HG03066 (cell line): ENCODE data around the gene RNF41.
"Not testable (repeated sequence)": the region's sequence is repeated elsewhere in the genome, so short reads cannot be mapped to it uniquely, and the experiment has no call there.

ENCODE experiments used
- ATAC-seq: cut with Tn5 transposase; IDR thresholded peaks from one replicate; pipeline ENCODE4 v1.9.1; 2021; ENCODE audit warnings: low read depth; ENCODE audit not compliant: unreplicated experiment

The RNF41 gene

GRCh38 chr12:56221757-56222530 lies at the start of gene RNF41:
TSS of gene RNF41 (minus strand) at chr12:56221922. CDS start at chr12:56214047, 7,875 bp downstream.
- ATAC-seq = peak; percentile 74

DNA sequence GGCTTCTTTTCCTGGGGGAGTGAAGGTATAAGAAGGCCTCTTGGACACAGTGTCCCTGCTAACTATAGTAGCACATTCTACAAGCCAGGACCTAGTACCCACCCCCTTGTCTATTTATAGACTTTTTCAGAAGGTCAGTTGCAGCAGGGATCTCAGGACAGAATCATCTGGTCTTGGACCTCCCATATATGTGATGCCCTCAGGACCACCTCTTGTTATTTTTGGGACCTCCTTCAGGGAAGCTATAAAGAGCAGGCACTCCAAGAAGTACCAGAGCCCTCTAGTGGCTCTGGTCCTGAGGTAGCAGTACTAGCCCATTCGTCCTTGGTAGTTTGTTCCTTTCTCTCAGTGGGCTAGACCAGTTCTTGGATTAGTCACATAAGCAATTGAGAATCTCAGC lies 49.3 kb upstream of the RNF41 start:
- no peak for ATAC-seq

GRCh38 chr12:56267443-56268071 lies 45.8 kb upstream of the RNF41 start:
- ATAC-seq = peak; percentile 25

GRCh38 chr12:56266693-56267442 lies 45.1 kb upstream of the RNF41 start, which contains the start of gene COQ10A:
TSS of gene COQ10A (plus strand) at chr12:56266942. CDS start at chr12:56267119, 177 bp downstream.
- peak; percentile 78 for ATAC-seq

- not testable (repeated sequence) for ATAC-seq
Observed at GRCh38 chr12:56266068-56266692, 44.5 kb upstream of the RNF41 start.

GRCh38 chr12:56262955-56263354 lies 41.2 kb upstream of the RNF41 start:
- ATAC-seq = not testable (repeated sequence)

GRCh38 chr12:56261503-56262232 lies 39.9 kb upstream of the RNF41 start:
- ATAC-seq = no peak

DNA sequence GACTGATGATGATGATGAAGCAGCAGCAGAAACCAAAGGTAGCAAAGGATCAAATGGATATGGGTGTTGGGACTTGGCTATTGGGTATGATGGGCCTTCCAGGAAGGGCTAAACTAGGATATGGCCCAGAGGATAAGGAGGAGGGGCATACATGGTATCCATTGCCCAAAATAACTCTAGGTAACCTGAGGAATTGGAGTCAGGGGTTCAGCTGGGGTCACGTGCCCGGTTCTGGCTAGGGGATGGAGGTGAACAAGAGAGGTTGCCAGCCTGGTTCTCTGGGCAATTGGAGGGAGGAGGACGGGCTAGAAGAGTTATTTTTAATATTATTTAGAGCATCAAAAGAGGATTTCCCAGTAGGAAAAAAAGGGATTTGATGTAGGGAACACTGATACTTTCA lies 39.2 kb upstream of the RNF41 start:
- no peak for ATAC-seq

DNA sequence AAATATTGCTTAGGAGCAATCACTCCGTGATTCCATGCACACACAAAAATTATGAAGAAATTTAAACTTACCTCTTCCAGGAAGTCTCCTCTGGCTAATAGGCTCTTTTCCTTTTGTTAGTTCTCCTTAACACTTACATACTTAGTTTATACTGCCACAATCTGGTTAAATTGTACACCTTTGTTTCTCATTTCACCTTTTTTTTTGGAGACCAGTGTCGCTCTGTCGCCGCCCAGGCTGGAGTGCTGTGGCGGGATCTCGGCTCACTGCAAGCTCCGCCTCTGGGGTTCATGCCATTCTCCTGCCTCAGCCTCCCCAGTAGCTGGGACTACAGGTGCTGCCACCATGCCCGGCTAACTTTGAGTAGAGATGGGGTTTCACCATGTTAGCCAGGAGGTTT lies 38.7 kb upstream of the RNF41 start:
- no peak for ATAC-seq

DNA sequence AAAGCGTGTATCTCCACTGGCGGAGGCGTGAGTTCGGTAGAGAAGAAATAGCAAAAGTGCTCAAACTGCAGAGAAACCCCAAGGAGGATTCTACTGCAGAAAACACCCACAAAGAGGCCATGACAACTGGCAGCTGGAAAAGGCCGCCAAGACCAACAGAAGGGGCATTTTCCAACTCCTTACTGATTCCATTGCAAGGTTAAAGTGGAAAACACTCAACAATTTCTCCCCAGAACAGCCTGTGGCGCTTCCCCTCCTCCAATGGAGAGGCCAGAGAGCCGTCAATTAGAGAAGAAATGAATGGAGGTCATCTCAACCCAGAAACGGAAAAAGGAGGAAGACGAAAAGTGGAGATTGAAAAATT lies 37.1 kb upstream of the RNF41 start:
- ATAC-seq = no peak

GRCh38 chr12:56258068-56258819 lies 36.5 kb upstream of the RNF41 start, which contains the start of gene ANKRD52:
TSS of gene ANKRD52 (minus strand) at chr12:56258384. CDS start at chr12:56258269, 115 bp downstream.
- peak; percentile 86 for ATAC-seq

DNA sequence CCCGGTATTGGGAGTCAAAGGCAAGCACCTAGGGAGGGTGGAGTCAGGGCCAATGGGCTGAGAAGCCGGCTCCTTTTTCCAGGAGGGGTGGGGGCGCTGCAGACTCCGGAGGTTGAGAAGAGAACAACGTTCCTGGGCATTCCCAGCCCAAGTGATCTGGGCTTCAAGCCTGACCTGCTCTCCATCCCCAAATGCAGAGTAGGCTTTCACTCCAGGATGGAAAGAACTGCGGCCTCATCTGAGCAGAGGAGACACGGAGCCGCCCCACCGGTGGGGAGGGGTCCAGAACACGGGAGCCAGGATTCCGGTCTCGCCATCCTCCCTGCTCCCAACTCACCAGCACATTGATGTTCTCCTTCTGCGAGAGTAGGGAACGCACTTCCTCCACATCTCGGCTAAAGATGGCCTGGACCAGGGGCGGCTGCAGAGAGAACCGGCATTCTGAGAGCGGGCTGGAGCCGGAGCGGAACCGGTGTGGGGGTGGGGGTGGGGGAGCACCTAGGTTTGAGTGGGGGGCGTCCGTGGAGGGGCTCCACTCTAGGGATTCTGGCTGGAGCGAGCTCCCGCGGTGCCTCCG lies 35.9 kb upstream of the RNF41 start:
- no peak for ATAC-seq

GRCh38 chr12:56257071-56257470 lies 35.3 kb upstream of the RNF41 start:
- no peak for ATAC-seq

GRCh38 chr12:56256326-56256960 lies 34.7 kb upstream of the RNF41 start:
- no peak for ATAC-seq

DNA sequence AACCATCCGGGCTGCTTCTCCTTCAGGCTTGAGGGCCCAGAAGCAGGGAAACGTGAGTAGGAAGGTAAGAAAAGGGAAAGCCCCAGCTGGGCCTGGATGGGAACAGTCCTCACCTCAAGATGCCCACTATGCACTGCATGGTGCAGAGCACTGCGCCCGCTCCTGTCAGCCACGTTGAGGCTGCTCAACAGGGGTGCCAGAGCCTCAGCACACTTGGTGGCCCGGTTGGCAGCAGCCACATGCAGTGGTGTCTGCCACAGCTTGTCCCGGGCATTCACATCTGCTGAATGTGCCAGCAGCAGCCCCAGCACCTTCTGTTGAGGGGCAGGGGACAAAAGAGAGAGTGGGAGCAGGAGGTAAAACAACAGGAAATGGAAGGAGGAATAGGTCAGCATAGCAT lies 33.9 kb upstream of the RNF41 start:
- ATAC-seq = no peak

DNA sequence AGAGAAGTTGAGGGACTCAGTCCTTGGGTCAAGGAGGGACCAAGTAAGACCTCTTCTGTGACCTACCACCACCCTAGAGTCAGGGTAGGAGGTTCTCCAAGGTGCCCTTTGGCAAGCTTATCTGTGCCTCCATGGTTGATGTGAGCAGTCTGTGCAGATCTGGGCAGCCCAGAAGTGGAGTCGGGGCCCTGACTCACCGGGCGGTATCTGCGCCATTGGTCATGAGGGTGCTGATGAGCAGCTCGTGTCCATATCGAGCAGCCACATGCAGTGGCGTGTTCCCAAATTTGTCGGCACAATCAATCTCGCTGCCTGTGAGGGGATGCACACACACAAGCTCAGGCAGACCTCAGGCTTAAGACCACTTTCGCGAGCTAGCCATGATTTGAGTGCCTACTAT lies 31.4 kb upstream of the RNF41 start:
- no peak for ATAC-seq

- no peak for ATAC-seq
Observed at GRCh38 chr12:56252649-56253048, 30.9 kb upstream of the RNF41 start.

DNA sequence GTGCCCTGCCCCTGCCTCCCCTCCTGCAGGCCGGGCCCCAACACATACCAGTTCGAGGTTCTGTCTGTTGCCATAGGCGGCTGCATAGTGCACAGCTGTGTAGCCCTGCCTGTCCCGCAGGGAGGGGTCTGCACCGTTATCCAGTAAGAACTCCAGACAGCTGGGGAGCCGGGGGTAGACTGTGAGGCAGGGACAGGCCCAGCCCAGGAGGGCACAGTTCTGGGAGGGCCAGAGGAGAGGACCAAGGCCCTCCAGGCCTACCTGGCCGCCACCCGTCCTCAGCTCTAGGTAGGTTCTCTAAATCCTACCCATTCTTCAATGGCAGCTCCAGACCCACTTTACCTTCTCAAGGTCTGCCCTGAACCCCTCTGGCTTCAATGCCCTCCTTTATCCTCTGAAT lies 27.0 kb upstream of the RNF41 start:
- no peak for ATAC-seq

GRCh38 chr12:56247923-56248322 lies 26.2 kb upstream of the RNF41 start:
- no peak for ATAC-seq
